ENCODE data around the gene MCF2L. TPM values are rescaled to one million over a fixed set of nuclear protein-coding genes. Genes with fewer than 3 reads are reported as not detected.

Gene MCF2L
- total RNA-seq, 4 donors from 2014 or later = 10.2 to 25.4 (median 16.9) TPM

GRCh38 chr13:112973577-112973951 is 4.5 kb downstream of the MCF2L start:
- 88 to 98% methylated on average over 4 to 6 of the region's 18 CpGs for WGBS, 2 donors
- no peak for DNase-seq

GRCh38 chr13:112974125-112974524 is 5.1 kb downstream of the MCF2L start:
- Histone ChIP-seq H3K36me3 (no peaks in the 10 kb centered on the region), H3K27me3 (peaks cover 0 to 30% (median under 1%) of the 10 kb centered on the region in 4 donors), H3K4me3 (no peak overlapping the region), H3K4me1 (peaks cover 0 to 17% (median 7%) of the 10 kb centered on the region in 3 donors), H3K9me3 (no peaks in the 10 kb centered on the region), H3K27ac (no peak overlapping the region)
- intact Hi-C loops (cut with DNase I) = no loop called here
- WGBS, 2 donors = 83 to 85% methylated on average over 8 of the region's 8 CpGs
- TF ChIP-seq POLR2A (IDR thresholded peaks at IDR 0.05) (no peak), CTCF (IDR thresholded peaks at IDR 0.05) (no peak)
- no peak for DNase-seq

More at GRCh38 chr13:112973577-112973951, 4.5 kb downstream of the MCF2L start:
- H3K36me3 ChIP-seq = no peaks in the 10 kb centered on the region
- TF ChIP-seq CTCF (IDR thresholded peaks at IDR 0.05) (no peak), POLR2A (IDR thresholded peaks at IDR 0.05) (no peak)
- no peaks in the 10 kb centered on the region for H3K9me3 ChIP-seq
- peaks cover 0 to 35% (median 2%) of the 10 kb centered on the region in 4 donors for H3K27me3 ChIP-seq
- no peak overlapping the region for H3K27ac ChIP-seq
- peaks cover 0 to 23% (median 10%) of the 10 kb centered on the region in 3 donors for H3K4me1 ChIP-seq
- intact Hi-C loops (cut with DNase I) = no loop called here
- H3K4me3 ChIP-seq = no peak overlapping the region

- no peak for DNase-seq
- Histone ChIP-seq H3K9me3 (no peaks in the 10 kb centered on the region), H3K4me3 (no peak overlapping the region), H3K27me3 (peaks cover 0 to 30% (median 0%) of the 10 kb centered on the region in 4 donors), H3K36me3 (no peaks in the 10 kb centered on the region), H3K27ac (no peak overlapping the region), H3K4me1 (peaks cover 0 to 12% (median 2%) of the 10 kb centered on the region in 3 donors)
- 83 to 89% methylated on average over 13 of the region's 13 CpGs for WGBS, 2 donors
- TF ChIP-seq POLR2A (IDR thresholded peaks at IDR 0.05) (no peak), CTCF (IDR thresholded peaks at IDR 0.05) (no peak)
- intact Hi-C loops (cut with DNase I) = no loop called here
Measured at GRCh38 chr13:112974671-112975070, 5.7 kb downstream of the MCF2L start.

- no peak overlapping the region for H3K27ac ChIP-seq
- H3K4me3 ChIP-seq = no peak overlapping the region
- H3K27me3 ChIP-seq = peaks cover 0 to 30% (median 0%) of the 10 kb centered on the region in 4 donors
- DNase-seq = no peak
- intact Hi-C loops (cut with DNase I) = no loop called here
- TF ChIP-seq CTCF (IDR thresholded peaks at IDR 0.05) = no peak
- TF ChIP-seq POLR2A (IDR thresholded peaks at IDR 0.05) = no peak
- WGBS, 2 donors = 84 to 90% methylated on average over 10 to 15 of the region's 21 CpGs
- no peaks in the 10 kb centered on the region for H3K9me3 ChIP-seq
- H3K36me3 ChIP-seq = no peaks in the 10 kb centered on the region
- H3K4me1 ChIP-seq = peaks cover 0 to 9% (median 0%) of the 10 kb centered on the region in 3 donors
Measured at GRCh38 chr13:112975401-112975939, 6.5 kb downstream of the MCF2L start.

GRCh38 chr13:112976526-112976925 is 7.5 kb downstream of the MCF2L start:
- intact Hi-C loops (cut with DNase I) = no loop called here
- Histone ChIP-seq H3K4me3 (no peak overlapping the region), H3K36me3 (no peaks in the 10 kb centered on the region), H3K4me1 (peaks cover 0 to 6% (median 0%) of the 10 kb centered on the region in 3 donors), H3K27ac (no peak overlapping the region), H3K27me3 (peaks cover 0 to 22% (median 0%) of the 10 kb centered on the region in 4 donors), H3K9me3 (no peaks in the 10 kb centered on the region)
- no peak for DNase-seq
- TF ChIP-seq CTCF (IDR thresholded peaks at IDR 0.05) = no peak
- TF ChIP-seq POLR2A (IDR thresholded peaks at IDR 0.05) = no peak
- 93 to 97% methylated on average over 3 to 4 of the region's 20 CpGs for WGBS, 2 donors
